Renal pelvis (tissue), 4 donors: ENCODE results near the gene MGAT4B. TPM values are rescaled to one million over a fixed set of nuclear protein-coding genes. Genes with fewer than 3 reads are reported as not detected.

Experiments used
- DNase-seq: peaks from one replicate; pipeline ENCODE4 v3.0.0-alpha.2; 2013
- polyA plus RNA-seq, 3 donors: library from polyadenylated mRNA; unstranded; fragments of 120-200 nt; gene quantifications; one replicate each; pipeline ENCODE4 v1.2.1, GENCODE V29; 2013; ENCODE audit not compliant: insufficient read length in 3 of 3

Gene MGAT4B
- polyA plus RNA-seq, 3 donors, result 178 to 185 (median 183) TPM

DNA sequence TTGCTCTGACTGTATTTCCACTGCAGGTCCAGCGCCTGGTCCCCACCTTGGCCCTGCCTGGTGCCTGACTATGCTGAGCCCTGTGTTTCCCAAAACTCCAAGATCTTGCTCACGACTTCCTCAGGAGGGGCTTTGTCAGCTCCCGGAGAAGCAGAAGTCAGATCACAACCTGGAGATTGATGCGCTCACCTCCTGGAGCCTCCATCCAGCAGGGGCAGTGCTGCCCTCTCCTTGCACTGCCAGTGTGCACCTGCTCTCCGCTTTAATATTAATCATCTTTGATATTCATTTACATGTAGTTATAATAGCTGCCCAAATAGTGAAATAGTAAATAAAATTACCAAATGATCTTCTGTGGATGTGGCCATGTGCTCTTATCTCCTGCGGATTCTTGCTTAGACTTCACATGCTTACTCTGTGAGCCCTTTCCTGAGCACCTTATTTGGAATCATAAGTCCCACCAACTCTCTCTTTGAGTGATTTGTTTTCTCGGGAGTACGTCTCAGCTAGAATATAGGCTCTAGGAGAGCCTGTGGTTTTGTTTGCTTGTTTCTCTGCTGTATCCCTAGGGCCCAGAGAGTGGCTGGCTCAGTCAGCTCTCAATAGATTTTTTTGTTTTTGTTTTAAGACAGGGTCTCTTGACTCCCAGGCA lies 56.7 kb downstream of the MGAT4B start:
- no peak for DNase-seq

DNA sequence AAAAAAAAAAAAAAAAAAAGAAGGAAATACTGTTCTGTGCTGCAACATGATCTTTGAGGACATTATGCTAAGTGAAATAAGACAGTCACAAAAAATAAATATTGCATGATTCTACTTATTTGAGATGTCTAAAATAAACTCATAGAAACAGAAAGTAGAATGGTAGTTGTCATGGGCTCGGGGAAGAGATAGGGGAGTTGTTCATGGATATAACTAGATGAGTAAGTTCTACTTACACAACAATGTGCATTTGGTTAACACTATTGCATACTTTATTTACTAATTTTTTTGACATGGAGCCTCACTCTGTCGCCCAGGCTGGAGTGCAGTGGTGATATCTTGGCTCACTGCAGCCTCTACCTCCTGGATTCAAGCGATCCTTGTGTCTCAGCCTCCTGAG lies 58.9 kb downstream of the MGAT4B start:
- DNase-seq, result no peak

Other genes with a start within 250 kb of the MGAT4B start
- gene HNRNPH1, start 183.2 kb downstream of the MGAT4B start, polyA plus RNA-seq, result 1,000 to 10,000 TPM in 2 of 3 donors, 100 to 1,000 TPM in 1; 988 to 1,833 (median 1,566) TPM
- gene CBY3, start 125.8 kb downstream of the MGAT4B start, polyA plus RNA-seq, result 1 to 10 TPM in 2 of 3 donors, under 1 TPM in 1; 0.99 to 1.8 (median 1.0) TPM
- 100 to 1,000 TPM; 495 to 588 (median 505) TPM for gene CANX, start 107.9 kb downstream of the MGAT4B start, polyA plus RNA-seq
- 10 to 100 TPM; 41.0 to 51.1 (median 41.6) TPM for gene MAML1, start 74.0 kb downstream of the MGAT4B start, polyA plus RNA-seq
- gene LTC4S, start 12.9 kb downstream of the MGAT4B start, polyA plus RNA-seq, result 1 to 10 TPM; 3.9 to 6.7 (median 4.1) TPM
- gene SQSTM1, start 14.0 kb upstream of the MGAT4B start, polyA plus RNA-seq, result 100 to 1,000 TPM; 109 to 121 (median 112) TPM
- 10 to 100 TPM; 30.4 to 53.8 (median 50.4) TPM for gene MRNIP, start 52.0 kb upstream of the MGAT4B start, polyA plus RNA-seq
- 100 to 1,000 TPM; 109 to 117 (median 111) TPM for gene TBC1D9B, start 101.0 kb upstream of the MGAT4B start, polyA plus RNA-seq